HUES48 (cell line): Measurements from ENCODE around the gene GAK.

Experiments used
- H3K27ac ChIP-seq: one replicate; pipeline ENCODE4 v1.7.0; 2013; ENCODE audit warnings: low read depth, low read length, inconsistent platforms
- H3K27me3 ChIP-seq: 2 replicates; pipeline ENCODE4 v1.6.1; 2013; ENCODE audit warnings: mild to moderate bottlenecking, low read length; ENCODE audit not compliant: control insufficient read depth, insufficient read depth
- H3K36me3 ChIP-seq: 2 replicates; pipeline ENCODE4 v1.6.1; 2013; ENCODE audit warnings: low read length; ENCODE audit not compliant: control insufficient read depth, insufficient read depth
- H3K4me1 ChIP-seq: 2 replicates; pipeline ENCODE4 v1.6.1; 2013; ENCODE audit warnings: mild to moderate bottlenecking, low read length; ENCODE audit not compliant: control insufficient read depth, insufficient read depth
- H3K4me3 ChIP-seq: 2 replicates; pipeline ENCODE4 v1.5.1; 2013; ENCODE audit warnings: mild to moderate bottlenecking, low read depth, low read length
- H3K9ac ChIP-seq: 2 replicates; pipeline ENCODE4 v1.6.1; 2013; ENCODE audit warnings: mild to moderate bottlenecking, low read depth, low read length, moderate library complexity
- H3K9me3 ChIP-seq: 2 replicates; pipeline ENCODE4 v1.6.1; 2013; ENCODE audit warnings: low read length; ENCODE audit not compliant: control insufficient read depth, insufficient read depth

The GAK gene

DNA sequence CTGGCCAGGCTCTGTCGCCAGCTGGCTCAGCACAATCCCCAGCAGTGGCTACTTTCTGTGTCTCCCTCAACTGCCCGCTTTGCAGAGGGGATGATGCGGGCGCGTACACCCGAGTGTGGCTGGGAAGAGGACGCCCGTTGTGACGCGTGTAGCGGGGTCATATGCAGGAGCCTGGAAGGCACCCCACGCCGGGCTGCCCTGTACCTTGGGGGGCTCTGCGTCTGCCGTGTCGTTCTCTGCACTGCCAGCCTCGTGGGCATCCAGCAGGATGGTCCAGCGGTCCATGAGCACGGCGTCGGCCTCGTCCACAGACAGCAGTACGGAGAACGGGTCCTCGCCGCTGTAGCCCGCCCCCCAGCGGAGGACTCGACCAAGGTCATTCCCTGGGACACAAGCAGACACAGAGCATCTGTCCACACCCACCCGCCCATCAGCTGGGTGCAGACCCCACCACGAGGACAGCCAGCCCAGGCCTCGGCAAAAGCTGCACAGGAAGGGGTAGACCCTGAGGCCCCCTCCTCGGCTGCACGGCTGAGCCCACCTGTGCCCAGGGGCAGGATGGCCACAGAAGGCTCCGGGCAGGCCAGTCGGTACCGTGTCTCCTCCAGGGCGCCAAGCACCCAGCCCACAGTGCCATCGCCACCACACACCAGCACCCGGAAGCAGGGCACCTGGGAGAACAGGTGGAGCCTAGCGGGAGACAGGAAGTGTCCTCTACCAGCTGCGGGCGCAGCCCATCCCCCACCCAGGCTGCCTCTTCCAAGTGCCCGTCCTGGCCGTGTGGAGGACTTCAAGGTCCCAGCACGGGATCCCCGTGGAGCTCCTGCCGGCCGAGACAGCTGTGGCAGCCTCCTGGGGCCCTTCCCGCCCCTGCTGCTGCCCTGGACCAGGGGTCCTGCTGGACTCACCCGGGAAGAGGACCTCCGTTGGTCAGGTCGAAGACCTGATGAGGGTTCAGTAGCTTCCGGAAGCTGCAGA, 30.4 kb upstream of the GAK start:
- Histone ChIP-seq H3K27ac (no peak overlapping the region), H3K9me3 (no peaks in the 10 kb centered on the region), H3K27me3 (peaks cover 3% of the 10 kb centered on the region; the same call in 1 of the 2 replicates), H3K4me1 (no peaks in the 10 kb centered on the region), H3K4me3 (no peak overlapping the region), H3K9ac (no peak overlapping the region), H3K36me3 (peaks cover 3% of the 10 kb centered on the region; the same call in 1 of the 2 replicates)

- Histone ChIP-seq H3K4me3 (no peak overlapping the region), H3K36me3 (peaks cover 3% of the 10 kb centered on the region; the same call in 1 of the 2 replicates), H3K27ac (no peak overlapping the region), H3K27me3 (no peaks in the 10 kb centered on the region), H3K9ac (no peak overlapping the region), H3K9me3 (no peaks in the 10 kb centered on the region), H3K4me1 (no peaks in the 10 kb centered on the region)
Measured at GRCh38 chr4:961351-962230, 29.5 kb upstream of the GAK start.

DNA sequence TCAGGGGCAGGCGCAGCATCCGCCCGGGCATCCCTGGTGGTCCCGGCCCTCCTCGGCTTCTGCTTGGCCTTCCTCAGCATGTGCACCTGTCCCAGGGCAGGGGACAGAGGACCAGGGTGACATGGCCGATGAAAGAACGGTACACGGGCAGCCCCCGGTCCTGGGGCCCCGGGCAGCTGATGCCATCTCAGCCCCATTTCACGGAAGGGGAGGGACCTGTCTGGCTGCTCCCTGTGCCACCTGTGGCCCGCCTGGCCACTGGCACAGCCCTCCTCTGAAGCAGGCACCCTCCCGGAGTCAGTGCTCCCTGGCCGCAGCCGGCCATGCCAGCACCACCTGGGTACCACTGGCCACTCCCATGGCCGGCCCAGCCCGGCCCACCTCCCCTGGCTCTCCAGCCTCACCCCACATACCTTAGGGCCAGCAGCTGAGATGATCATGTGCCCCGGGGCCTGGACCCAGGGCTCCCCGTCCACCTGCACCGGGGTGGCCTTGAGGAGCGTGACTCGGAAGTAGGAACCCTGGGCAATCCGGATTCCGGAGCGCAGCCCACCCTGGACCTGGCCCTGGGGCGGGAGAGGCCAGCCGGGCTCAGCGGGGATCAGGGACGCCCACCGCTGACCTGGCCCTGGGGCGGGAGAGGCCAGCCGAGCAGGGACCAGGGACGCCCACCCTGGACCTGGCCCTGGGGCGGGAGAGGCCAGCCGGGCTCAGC, 28.7 kb upstream of the GAK start:
- Histone ChIP-seq H3K27ac (no peak overlapping the region), H3K27me3 (no peaks in the 10 kb centered on the region), H3K36me3 (peaks cover 3% of the 10 kb centered on the region; the same call in 1 of the 2 replicates), H3K4me3 (no peak overlapping the region), H3K9me3 (no peaks in the 10 kb centered on the region), H3K9ac (no peak overlapping the region), H3K4me1 (no peaks in the 10 kb centered on the region)

- Histone ChIP-seq H3K27me3 (no peaks in the 10 kb centered on the region), H3K9ac (no peak overlapping the region), H3K4me1 (no peaks in the 10 kb centered on the region), H3K4me3 (no peak overlapping the region), H3K9me3 (no peaks in the 10 kb centered on the region), H3K36me3 (peaks cover 3% of the 10 kb centered on the region; the same call in 1 of the 2 replicates), H3K27ac (no peak overlapping the region)
Measured at GRCh38 chr4:960140-960635, 28.1 kb upstream of the GAK start.

- H3K4me3 ChIP-seq: no peak overlapping the region
- no peaks in the 10 kb centered on the region for H3K9me3 ChIP-seq
- H3K27me3 ChIP-seq: no peaks in the 10 kb centered on the region
- no peak overlapping the region for H3K9ac ChIP-seq
- H3K36me3 ChIP-seq: peaks cover 3% of the 10 kb centered on the region; the same call in 1 of the 2 replicates
- no peaks in the 10 kb centered on the region for H3K4me1 ChIP-seq
- no peak overlapping the region for H3K27ac ChIP-seq
Measured at GRCh38 chr4:959338-960139, 27.4 kb upstream of the GAK start.

DNA sequence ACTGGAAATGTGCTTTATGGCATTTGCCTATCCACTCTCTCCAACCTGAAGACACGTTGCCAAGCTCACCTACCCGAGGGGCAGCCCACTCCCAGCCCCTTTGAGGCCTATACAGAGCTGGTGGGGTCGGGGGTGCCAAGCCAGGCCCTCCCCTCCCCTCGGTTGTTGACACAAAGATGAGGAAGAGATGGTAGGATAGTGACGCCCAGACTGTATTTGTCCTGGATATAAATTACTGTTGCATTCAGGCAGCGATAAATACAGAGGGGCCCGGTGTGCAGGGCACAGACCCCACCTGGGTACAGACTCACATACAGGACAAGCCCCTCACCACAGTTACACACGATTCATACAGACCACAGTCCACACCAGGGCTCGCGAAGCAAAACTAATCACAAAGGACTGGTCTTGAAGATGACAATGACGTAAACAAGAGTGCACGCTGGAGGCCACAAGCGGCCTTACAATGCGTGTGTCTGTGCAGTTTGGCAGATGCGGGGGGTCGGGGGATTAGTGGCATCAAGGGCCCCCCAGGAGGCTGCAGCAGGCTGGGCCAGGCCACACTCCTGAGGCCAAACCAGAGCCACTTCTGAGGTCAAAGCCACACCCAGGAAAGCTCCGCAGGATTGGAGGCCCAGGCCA, 26.7 kb upstream of the GAK start:
- no peak overlapping the region for H3K4me3 ChIP-seq
- H3K27ac ChIP-seq: no peak overlapping the region
- H3K4me1 ChIP-seq: no peaks in the 10 kb centered on the region
- no peak overlapping the region for H3K9ac ChIP-seq
- H3K36me3 ChIP-seq: peaks cover 3% of the 10 kb centered on the region; the same call in 1 of the 2 replicates
- H3K27me3 ChIP-seq: no peaks in the 10 kb centered on the region
- H3K9me3 ChIP-seq: no peaks in the 10 kb centered on the region

GRCh38 chr4:958314-958665, 26.2 kb upstream of the GAK start:
- H3K27me3 ChIP-seq: no peaks in the 10 kb centered on the region

DNA sequence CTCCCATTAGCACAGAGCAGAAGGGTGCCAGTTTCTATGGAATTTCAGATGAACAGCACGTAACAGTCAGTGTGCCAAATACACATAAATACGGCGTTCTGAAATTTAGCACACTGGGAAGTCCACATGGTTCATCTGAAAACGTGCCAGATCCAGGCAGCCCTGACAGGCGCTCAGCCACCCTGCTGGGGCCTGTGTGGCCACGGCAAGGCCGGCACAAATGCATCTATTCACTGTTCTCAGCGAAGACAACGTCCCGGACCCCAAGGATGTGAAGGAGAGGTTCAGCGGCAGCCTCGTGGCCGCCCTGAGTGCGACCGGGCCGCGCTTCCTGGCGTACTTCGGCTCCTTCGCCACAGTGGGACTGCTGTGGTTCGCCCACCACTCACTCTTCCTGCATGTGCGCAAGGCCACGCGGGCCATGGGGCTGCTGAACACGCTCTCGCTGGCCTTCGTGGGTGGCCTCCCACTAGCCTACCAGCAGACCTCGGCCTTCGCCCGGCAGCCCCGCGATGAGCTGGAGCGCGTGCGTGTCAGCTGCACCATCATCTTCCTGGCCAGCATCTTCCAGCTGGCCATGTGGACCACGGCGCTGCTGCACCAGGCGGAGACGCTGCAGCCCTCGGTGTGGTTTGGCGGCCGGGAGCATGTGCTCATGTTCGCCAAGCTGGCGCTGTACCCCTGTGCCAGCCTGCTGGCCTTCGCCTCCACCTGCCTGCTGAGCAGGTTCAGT, 25.6 kb upstream of the GAK start:
- Histone ChIP-seq H3K9ac (no peak overlapping the region), H3K27me3 (no peaks in the 10 kb centered on the region), H3K36me3 (peaks cover 3% of the 10 kb centered on the region; the same call in 1 of the 2 replicates), H3K4me3 (no peak overlapping the region), H3K9me3 (no peaks in the 10 kb centered on the region), H3K4me1 (no peaks in the 10 kb centered on the region), H3K27ac (no peak overlapping the region)

More at GRCh38 chr4:958314-958665, 26.2 kb upstream of the GAK start:
- H3K36me3 ChIP-seq: peaks cover 3% of the 10 kb centered on the region; the same call in 1 of the 2 replicates
- no peaks in the 10 kb centered on the region for H3K4me1 ChIP-seq
- H3K9ac ChIP-seq: no peak overlapping the region
- H3K4me3 ChIP-seq: no peak overlapping the region
- no peak overlapping the region for H3K27ac ChIP-seq
- H3K9me3 ChIP-seq: no peaks in the 10 kb centered on the region

DNA sequence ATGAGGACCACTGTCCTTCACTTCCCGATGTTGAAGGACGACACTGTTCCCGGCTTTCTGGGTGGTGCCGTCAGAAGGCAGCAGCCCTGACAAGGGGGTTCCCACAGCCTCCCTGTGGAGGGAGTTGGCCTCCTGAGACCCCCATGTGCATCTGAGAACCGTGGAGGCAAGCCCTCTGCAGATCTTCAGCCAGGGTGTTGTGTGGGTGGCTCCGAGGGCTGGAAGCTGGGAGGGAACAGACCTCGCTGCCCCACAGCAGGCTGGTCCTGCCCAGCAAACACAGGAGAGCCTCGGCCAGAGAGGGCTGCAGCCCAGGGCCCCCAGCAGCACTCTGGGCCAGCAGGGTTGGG, 25.1 kb upstream of the GAK start:
- Histone ChIP-seq H3K27me3 (no peaks in the 10 kb centered on the region), H3K9ac (no peak overlapping the region), H3K4me1 (no peaks in the 10 kb centered on the region), H3K27ac (no peak overlapping the region), H3K9me3 (no peaks in the 10 kb centered on the region), H3K4me3 (no peak overlapping the region), H3K36me3 (peaks cover 3% of the 10 kb centered on the region; the same call in 1 of the 2 replicates)
